ENCODE results near the gene GPR150.
A peak's percentile ranks its signal among the peaks of the same experiment; 100 is the strongest.

Gene GPR150

DNA sequence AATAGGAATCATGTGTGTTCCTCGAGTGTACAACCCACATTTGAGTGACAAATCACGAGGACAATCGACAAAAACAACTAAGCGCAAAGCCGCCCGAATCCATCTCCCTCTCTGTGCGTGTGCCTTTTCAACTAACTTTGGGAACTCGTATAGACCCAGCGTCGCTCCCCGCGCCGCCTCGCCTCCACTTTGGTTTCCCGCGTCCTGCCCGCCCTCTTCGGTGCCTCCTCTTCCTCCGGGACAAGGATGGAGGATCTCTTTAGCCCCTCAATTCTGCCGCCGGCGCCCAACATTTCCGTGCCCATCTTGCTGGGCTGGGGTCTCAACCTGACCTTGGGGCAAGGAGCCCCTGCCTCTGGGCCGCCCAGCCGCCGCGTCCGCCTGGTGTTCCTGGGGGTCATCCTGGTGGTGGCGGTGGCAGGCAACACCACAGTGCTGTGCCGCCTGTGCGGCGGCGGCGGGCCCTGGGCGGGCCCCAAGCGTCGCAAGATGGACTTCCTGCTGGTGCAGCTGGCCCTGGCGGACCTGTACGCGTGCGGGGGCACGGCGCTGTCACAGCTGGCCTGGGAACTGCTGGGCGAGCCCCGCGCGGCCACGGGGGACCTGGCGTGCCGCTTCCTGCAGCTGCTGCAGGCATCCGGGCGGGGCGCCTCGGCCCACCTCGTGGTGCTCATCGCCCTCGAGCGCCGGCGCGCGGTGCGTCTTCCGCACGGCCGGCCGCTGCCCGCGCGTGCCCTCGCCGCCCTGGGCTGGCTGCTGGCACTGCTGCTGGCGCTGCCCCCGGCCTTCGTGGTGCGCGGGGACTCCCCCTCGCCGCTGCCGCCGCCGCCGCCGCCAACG, at the start of gene GPR150:
Gene GPR150, plus strand, starts transcription at position 58 of the 840 bp plus-strand sequence. Its CDS starts 189 bp downstream, at position 247.
- DNase-seq, result peak; percentile 37 to 55

DNA sequence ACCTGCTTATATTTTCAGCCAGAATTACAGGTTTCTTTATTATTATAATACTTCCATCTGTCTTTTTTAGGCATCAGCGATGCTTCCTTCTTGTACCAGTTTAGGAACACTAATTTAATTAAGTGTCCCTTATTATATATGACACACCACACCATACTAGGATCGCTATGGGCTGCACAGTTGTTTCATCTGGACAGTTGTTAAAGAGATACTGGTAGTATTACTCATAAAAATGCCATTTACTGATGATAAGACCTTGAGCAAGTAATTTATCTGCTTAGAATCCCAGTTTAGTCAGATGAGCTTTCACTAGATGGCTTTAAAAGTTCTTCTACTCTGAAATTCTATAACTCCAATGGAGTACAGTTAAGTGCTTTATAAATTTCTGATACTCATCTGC, 47.9 kb upstream of the GPR150 start:
- no peak for DNase-seq

DNA sequence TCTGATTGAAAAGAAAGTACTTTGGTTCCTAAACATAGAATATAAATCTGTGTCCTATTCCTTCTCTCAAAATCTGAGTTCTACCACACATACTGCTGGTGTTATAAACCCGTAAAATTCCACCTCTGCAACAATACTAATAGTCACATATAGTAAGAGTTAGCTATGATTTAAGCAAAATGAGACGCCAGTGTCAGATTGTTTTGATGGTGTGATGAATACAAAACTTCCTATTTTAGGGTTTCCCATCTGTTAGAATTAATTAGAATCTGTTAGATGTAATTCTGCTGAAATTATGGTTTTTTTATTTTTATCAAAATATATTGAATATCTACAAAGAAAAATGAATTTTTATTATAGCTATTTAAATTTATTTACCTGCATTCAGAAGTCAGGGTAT, 38.3 kb upstream of the GPR150 start:
- DNase-seq, result no peak

DNA sequence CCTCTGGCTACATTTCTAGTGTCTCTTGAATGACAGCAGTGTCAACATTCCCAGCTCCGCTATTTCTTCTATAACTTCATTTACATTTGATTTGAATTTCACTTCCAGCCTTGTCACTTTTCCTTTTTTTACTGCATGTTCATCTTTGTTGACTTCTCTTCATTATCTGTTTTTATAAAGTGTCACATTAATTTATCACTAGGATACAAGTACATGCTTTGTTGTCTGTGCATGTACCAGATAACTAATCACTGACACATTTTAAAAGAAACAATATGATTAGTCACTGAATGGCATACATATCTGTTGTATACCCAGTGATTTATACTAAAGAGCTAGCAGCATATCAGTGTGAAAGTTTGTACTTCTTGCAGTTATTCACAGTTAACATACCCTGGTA, 35.9 kb upstream of the GPR150 start:
- no peak for DNase-seq

DNA sequence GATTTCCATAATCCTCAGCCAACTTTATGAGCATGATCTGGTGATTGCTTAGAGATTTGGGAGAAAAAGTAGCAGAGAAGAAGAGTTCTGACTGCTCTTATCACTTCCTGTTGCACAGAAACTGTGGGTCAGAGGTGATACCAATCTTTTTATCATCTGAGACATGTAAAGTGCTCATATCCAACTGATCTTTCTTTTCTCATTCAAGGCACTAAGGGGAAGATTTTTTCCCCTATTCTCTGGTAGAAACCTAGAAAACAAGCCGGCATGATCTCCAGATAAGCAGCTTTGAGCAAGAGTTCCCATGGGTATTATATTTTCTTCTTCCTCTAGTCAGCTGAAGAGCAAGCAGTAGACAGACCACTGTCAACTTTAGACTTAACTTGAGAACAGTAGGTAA, 29.0 kb upstream of the GPR150 start:
- no peak for DNase-seq

DNA sequence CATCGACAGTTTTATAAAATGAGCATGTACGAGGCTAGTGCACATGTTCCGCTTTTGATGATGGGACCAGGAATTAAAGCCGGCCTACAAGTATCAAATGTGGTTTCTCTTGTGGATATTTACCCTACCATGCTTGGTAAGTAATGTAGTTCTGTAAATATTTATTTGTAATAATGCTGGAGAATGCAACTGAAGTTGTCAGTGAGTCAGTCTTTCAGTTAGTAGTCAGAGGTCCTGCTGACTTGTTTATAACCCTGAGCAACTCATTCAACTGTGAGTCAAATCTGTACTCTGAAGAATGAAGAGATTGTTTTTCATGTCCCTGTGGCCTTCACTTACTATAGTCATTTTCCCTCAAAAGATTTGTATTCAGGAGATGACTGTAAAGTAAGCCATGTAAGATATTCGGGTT, 28.4 kb upstream of the GPR150 start:
- DNase-seq, result no peak

DNA sequence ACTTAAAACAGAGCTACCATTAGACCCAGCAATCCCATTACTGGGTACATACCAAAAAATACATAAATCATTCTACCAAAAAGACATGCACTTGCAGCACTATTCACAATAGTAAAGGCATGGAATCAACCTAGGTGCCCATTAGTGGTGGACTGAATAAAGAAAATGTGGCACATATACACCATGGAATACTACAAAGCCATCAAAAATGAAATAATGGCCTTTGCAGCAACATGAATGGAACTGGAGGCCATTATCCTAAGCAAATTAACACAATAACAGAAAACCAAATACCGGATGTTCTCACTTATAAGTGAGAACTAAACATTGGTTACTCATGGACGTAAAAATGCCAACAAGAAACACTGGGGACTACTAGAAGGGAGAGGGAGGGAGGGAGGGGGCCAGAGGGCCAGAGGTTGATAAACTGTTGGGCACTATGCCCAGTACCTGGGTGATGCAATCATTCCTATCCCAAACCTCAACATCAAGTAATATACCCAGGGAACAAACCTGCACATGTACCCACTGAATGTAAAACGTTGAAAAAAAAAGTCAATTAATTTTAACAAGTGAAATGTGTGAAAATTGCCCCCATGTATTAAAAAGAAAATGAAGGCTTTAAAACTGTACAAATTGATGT, 24.5 kb upstream of the GPR150 start:
- no peak for DNase-seq

DNA sequence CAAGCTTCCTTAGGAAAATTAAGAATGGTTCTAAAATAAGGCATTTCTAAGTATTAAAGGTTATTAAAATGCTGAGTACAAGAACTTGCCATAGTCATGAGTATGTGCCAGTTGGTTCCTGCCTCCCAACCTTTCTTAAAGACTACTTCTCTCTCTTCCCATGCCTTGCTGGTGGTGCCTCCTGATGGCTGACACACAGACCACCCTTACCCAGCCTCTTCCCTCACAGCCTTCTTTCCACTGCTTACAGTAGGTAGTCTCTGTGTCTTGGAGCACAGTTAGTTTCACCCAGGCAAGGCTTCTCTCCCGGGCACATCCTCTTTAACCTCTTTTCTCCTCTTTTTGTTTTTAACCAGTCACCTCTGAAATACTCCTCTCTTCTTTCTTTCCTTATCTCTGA, 20.6 kb upstream of the GPR150 start:
- no peak for DNase-seq

DNA sequence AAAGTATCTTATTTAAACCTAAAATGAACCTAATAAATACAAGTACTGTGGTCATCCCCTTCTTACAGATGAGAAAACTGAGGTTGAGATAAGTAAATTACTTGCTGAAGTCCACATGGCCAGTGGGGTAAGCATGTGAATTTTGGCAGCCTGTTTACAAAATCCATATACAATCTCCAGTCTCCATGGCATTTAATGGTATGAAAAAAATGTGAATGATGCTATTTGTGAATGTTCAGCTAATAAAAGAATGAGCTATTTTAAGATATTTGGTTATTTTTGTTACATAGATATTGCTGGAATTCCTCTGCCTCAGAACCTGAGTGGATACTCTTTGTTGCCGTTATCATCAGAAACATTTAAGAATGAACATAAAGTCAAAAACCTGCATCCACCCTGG, 19.3 kb upstream of the GPR150 start:
- DNase-seq, result no peak

DNA sequence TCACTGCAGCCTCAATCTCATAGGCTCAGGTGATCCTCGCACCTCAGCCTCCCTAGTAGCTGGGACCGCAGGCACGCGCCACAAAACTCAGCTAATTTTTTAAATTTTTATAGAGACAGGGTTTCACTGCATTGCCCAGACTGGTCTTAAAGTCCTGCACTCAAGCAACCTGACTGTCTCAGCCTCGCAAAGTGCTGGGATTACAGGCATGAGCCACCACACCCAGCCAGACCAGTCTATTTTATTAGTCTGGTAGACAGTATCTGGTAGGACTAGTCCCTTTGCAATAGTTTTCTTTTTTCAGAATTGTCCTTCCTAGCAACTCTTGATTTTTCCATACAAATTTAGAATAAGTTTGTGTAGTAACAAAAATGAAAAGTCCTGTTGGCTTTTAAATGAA, 14.1 kb upstream of the GPR150 start:
- DNase-seq, result no peak

DNA sequence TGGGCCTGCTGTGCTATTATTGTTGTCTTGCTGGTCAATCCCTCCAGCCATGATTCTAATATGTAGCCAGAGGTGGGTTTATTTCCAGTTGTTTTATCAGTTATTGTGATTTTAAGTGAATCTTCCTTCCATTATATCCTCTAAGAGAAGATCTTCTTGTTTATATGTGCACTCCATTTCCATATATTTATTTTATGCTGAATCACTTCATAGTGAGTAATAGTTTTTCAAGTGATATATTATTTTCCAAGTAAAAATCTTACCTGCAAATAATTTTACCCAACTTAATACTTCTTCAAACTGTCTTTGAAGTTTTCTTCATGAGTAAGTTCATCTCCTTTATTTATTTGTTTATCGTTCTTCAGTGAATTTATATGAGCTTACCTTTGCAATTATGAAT, 13.5 kb upstream of the GPR150 start:
- no peak for DNase-seq

DNA sequence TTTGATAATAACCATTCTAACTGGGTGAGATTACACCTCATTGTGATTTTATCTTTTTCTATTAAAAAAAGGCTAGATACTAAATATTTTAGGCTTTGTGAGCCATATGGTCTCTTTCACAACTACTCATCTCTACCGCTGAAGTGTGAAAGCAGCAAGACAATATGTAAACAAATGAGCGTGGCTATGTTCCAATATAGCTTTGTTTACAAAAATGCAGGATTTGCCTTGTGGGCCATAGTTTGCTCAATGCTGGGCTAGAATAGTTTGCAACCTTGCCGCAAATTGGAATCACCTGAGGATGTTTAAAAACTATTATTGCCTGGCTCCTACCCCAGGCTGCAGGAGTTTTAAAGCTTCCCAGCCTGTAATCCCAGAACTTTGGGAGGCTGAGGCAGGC, 10.2 kb upstream of the GPR150 start:
- no peak for DNase-seq

DNA sequence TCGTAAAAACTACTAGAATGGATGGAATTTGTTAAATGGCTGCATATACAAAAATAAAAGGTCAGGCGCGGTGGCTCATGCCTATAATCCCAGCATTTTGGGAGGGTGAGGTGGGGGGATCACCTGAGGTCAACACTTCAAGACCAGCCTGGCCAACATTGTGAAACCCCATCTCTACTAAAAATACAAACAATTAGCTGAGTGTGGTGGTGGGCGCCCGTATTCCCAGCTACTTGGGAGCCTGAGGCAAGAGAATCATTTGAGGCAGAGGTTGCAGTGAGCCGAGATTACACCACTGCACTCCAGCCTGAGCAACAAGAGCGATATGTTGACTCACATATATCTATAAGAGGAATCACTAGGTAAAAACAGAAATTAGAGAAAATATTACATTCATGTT, 9.3 kb upstream of the GPR150 start:
- DNase-seq, result no peak

DNA sequence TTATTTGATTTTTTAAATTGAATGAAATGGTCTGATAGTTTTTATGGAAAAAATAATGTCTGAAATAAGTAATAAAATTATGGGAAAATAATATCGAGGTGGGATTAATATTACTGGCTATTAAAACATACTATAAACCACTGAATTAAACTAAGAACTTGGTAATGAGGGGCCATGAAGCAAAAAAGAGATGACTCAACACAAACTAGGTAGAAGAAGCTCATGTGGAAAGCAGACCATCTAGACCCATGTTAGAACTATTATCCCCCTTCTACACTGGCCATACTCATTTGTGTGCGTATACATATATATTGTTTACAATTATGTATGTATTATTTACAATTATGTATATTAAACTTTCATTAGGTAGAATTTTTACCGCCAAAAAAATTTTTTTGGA, 8.5 kb upstream of the GPR150 start:
- no peak for DNase-seq

DNA sequence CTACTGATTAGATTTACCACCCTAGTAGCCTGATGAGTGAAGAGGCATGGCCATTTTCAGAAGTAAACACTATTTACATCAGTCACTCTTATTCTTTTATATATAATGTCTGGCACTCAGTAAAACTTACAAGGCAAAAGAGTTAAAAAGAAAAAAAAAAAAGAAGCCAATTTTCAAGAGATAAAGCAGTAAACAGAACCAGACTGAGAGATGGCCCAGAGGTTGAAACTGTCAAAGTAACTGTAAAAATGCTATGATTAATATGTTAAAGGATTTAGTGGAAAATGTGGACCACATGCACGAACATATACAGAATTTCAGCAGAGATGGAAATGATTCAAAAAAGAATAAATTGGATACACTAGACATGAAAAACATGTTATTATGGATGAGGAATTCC, 6.4 kb upstream of the GPR150 start:
- no peak for DNase-seq

DNA sequence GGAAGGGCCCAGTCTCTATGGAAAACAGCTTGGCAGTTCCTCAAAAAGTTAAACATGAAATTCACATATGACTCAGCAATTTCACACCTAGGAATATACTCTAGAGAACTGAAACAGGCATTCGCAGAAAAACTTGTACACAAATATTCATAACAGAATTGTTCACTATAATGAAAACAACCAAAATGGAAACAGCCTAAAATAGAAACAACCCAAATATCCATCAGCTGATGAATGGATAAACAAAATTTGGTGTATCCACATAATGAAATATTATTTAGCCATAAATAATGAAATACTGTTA, 4.8 kb upstream of the GPR150 start:
- DNase-seq, result no peak

DNA sequence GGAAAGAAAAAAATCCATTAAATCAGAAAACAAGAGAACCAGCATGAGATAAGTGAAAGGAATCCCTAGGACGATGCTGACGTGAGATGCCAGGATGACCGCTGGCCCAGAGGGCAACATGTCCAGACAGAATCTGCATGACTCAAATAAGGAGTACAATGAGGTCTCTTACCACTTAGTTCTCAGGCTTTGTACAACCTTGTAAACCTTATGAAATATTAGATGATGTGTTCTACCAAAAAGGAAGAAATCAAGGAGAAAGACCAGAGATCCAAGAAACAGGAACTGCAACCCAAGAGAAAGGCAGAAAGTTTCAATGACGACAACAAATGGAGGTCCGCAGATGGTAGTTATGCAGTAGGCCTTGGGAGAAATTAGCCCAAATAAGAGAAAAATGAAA, 2.8 kb upstream of the GPR150 start:
- no peak for DNase-seq

DNA sequence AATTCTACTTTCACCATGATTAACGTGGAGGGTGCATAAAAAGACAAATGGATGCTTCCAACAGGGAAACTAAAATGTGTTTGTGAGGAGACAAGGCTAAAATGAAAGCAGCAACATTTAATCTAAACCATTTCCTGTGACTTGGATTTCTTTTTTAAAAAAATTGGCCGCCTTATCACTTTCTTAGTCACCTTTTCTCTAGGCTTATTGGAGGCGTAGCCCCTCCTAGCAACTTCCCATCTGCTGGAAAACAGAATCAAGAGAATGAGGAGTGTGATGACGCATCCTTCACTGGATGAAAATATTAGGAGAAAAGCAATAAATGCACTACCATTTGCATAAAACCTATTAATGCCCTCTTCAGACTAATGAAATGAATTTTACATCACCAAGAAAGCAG, 791 bp upstream of the GPR150 start:
- no peak for DNase-seq

DNA sequence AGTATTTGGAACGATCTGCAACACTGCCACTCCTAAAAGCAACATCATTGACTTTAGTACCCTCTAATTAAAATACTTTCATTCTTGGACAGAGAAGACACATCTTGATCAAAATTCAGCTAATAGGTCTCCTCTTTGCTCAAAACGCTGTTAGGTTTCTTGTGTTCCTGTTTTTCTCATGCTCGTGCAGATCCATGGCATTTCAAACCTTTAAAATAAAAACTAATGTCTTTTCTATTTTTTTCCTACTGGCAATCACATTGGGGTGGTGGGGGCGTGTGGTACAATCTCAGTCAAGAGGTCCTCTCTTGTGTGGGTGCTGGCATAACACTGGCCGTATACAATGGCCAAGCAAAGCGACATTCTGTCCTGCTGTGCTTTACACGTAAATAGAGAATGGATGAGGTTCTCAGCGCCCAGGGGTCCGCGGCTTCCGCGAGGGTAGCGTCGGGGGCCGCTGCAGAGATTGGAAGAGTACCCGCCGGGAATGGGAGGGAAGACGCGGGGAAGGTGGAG, 315 bp upstream of the GPR150 start:
- DNase-seq, result no peak

DNA sequence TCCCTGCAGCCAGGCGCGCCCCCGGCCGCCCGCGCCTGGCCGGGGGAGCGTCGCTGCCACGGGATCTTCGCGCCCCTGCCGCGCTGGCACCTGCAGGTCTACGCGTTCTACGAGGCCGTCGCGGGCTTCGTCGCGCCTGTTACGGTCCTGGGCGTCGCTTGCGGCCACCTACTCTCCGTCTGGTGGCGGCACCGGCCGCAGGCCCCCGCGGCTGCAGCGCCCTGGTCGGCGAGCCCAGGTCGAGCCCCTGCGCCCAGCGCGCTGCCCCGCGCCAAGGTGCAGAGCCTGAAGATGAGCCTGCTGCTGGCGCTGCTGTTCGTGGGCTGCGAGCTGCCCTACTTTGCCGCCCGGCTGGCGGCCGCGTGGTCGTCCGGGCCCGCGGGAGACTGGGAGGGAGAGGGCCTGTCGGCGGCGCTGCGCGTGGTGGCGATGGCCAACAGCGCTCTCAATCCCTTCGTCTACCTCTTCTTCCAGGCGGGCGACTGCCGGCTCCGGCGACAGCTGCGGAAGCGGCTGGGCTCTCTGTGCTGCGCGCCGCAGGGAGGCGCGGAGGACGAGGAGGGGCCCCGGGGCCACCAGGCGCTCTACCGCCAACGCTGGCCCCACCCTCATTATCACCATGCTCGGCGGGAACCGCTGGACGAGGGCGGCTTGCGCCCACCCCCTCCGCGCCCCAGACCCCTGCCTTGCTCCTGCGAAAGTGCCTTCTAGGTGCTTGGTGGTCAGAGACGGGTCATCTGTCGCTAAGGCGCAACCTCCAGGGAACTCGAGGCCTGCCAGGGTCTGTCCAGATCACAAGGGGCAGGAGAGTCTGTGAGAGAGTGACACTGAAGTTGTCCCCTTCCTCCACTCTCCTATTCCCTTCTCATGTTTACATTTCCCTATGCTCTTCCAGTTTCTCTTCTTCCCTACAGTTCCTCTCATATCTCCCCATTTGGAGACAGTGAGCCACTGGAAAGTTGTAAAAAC, 1.3 kb downstream of the GPR150 start:
- peak; percentile 20 to 27 for DNase-seq

DNA sequence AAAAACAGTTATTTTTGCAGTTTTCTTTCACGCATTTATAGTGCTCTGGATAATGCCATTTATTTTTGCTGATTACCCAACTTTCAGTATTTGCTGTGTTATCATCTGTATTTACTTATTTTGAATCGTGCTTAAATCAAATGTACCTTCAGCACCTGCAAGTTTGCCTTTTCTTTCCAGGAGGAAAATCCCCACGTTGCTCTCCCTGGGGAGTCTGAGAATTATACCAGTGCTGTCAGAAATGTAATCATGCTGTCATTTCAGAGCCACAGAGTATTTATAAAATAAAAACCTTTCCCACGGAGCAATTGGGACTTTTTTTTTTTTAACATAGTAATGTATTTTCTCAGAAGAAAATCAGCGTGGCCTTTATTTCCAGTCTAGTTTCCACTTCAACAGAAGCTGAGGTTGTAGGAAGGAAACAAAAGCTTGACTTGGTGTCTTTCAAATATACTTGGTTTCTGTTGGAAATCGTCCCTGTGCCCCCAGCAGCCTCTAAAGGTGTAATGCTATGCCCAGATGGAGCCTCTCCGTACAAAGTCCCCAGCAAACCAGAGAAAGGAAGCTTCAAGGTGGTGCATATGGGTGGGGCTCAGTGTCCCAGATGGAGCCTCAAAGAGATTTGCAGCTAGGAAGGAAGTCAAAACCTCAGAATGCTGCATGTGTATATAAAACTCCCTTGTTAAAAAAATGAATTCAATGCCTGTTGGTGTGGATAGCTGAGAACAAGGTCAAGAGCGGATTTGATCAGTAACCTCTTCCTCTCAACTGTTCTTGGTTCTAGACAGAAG, 2.1 kb downstream of the GPR150 start:
- peak in 1 of 2 experiments; percentile 7 for DNase-seq

DNA sequence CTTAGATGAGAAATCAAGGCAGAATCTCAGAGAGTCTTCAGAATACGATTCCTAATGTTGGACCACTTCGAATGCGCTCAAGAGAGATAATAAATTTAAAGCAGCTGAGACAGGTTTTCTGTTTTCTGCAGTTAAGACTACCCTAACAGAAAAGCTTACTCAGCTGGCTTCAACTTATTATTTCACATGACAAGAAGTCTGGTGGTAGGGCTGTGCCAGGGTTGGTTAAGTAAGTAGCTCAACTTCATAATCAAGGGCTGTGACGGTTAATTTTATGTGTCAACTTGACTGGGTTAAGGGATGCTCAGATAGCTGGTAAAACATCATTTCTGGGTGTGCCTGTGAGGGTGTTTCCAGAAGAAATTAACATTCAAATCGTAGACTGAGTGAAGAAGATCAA, 3.8 kb downstream of the GPR150 start:
- DNase-seq, result no peak

DNA sequence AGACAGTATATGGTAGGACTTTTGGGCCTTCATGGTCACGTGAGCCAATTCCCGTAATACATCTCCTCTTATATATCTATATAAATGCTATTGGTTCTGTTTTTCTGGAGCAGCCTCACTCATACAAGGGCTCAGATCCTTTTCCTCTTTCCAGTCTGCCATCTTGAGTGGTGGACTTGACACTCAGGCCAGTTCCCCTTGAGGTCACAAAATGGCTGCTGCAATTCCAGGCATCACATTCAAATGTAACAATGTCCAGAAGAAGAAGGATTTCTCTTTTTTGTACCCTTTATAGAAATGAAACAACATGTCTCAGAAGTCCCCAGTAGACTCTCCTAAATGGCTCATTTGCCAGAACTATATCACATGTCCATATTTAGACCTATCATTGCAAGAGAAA, 4.5 kb downstream of the GPR150 start:
- no peak for DNase-seq
